CD14-positive monocyte (primary cell): Measurements from ENCODE around the gene CDH4. TPM values are rescaled to one million over a fixed set of nuclear protein-coding genes. Genes with fewer than 3 reads are reported as not detected.

Experiments used
- DNase-seq, 3 donors: peaks; one replicate each; pipeline ENCODE4 v3.0.0-alpha.2; 2011 to 2022
- H2AFZ ChIP-seq: 2 replicates; pipeline ENCODE4 v1.6.0; 2012; ENCODE audit warnings: mild to moderate bottlenecking, low read depth, low read length, inconsistent platforms; ENCODE audit not compliant: insufficient read depth, poor library complexity, severe bottlenecking
- H3K27ac ChIP-seq, 2 donors: 1 replicate in 1 of 2; 2 replicates in 1 of 2; pipeline ENCODE4 v1.5.1; 2012 to 2013; ENCODE audit warnings: low read length in 2 of 2, control low read depth in 1 of 2, inconsistent platforms in 1 of 2, low read depth in 1 of 2, mild to moderate bottlenecking in 1 of 2
- H3K27me3 ChIP-seq, 2 donors: one replicate each; pipeline versions ENCODE4 v1.6.0 to v1.6.1; 2011 to 2013; ENCODE audit warnings: low read length in 2 of 2; ENCODE audit not compliant: control insufficient read depth in 2 of 2, insufficient read depth in 2 of 2
- H3K36me3 ChIP-seq, 2 donors: replicated peaks in 1 of 2; 1 replicate in 1 of 2; 2 replicates in 1 of 2; pipeline versions ENCODE4 v1.5.1 to v1.6.1; 2012 to 2013; ENCODE audit warnings: low read length in 2 of 2, control low read depth in 1 of 2, inconsistent platforms in 1 of 2, mild to moderate bottlenecking in 1 of 2; ENCODE audit not compliant: insufficient read depth in 2 of 2, control insufficient read depth in 1 of 2
- H3K4me1 ChIP-seq, 2 donors: 1 replicate in 1 of 2; 2 replicates in 1 of 2; pipeline versions ENCODE4 v1.5.1 to v1.6.1; 2012 to 2013; ENCODE audit warnings: low read length in 2 of 2, control low read depth in 1 of 2, inconsistent platforms in 1 of 2, mild to moderate bottlenecking in 1 of 2, moderate library complexity in 1 of 2; ENCODE audit not compliant: insufficient read depth in 2 of 2, control insufficient read depth in 1 of 2
- H3K4me2 ChIP-seq: replicated peaks from 2 replicates; pipeline ENCODE3; 2012; ENCODE audit warnings: low read length, moderate library complexity, mild to moderate bottlenecking; ENCODE audit not compliant: poor library complexity, severe bottlenecking; ENCODE audit errors: extremely low read depth
- H3K4me3 ChIP-seq, 3 experiments: fragments of 200-600 bp in 1 of 3; sonication (generic) in 1 of 3; replicated peaks in 1 of 3; 1 replicate in 2 of 3; 2 replicates in 1 of 3; pipeline ENCODE4 v1.5.1; 2011 to 2013; ENCODE audit warnings: low read length in 3 of 3, mild to moderate bottlenecking in 3 of 3, control low read depth in 2 of 3, low read depth in 2 of 3, inconsistent platforms in 1 of 3, moderate library complexity in 1 of 3
- H3K79me2 ChIP-seq: 2 replicates; pipeline ENCODE4 v1.6.0; 2012; ENCODE audit warnings: mild to moderate bottlenecking, control low read depth, inconsistent platforms, low read length, moderate library complexity; ENCODE audit not compliant: insufficient read depth
- H3K9ac ChIP-seq: 2 replicates; pipeline ENCODE4 v1.6.0; 2017; ENCODE audit warnings: low read length, mild to moderate bottlenecking; ENCODE audit not compliant: insufficient read depth, poor library complexity, severe bottlenecking
- H3K9me3 ChIP-seq, 2 donors: replicated peaks in 1 of 2; 1 replicate in 1 of 2; 2 replicates in 1 of 2; pipeline versions ENCODE4 v1.5.1 to v1.6.1; 2012 to 2013; ENCODE audit warnings: low read length in 2 of 2, control low read depth in 1 of 2; ENCODE audit not compliant: control insufficient read depth in 1 of 2, insufficient read depth in 1 of 2
- H4K20me1 ChIP-seq: 2 replicates; pipeline ENCODE4 v1.6.0; 2012; ENCODE audit warnings: mild to moderate bottlenecking, low read length, control low read depth, moderate library complexity; ENCODE audit not compliant: insufficient read depth
- H3K27ac Mint-ChIP-seq, 7 donors: one replicate each; pipeline ENCODE4 v1.8.0; 2020; ENCODE audit warnings: mild to moderate bottlenecking in 7 of 7, mixed read lengths in 7 of 7, moderate library complexity in 6 of 7, inconsistent platforms in 2 of 7
- H3K27me3 Mint-ChIP-seq, 3 donors: one replicate each; pipeline ENCODE4 v1.8.0; 2021 to 2022; ENCODE audit warnings: low read depth in 3 of 3, mild to moderate bottlenecking in 3 of 3, mixed read lengths in 3 of 3, moderate library complexity in 3 of 3, inconsistent platforms in 1 of 3
- H3K36me3 Mint-ChIP-seq, 2 donors: one replicate each; pipeline ENCODE4 v1.8.0; 2020; ENCODE audit warnings: mixed read lengths in 2 of 2, inconsistent platforms in 1 of 2, mild to moderate bottlenecking in 1 of 2
- H3K4me1 Mint-ChIP-seq: one replicate; pipeline ENCODE4 v1.8.0; 2020; ENCODE audit warnings: mild to moderate bottlenecking, mixed read lengths
- H3K4me3 Mint-ChIP-seq, 2 donors: one replicate each; pipeline ENCODE4 v1.8.0; 2020; ENCODE audit warnings: mild to moderate bottlenecking in 2 of 2, mixed read lengths in 2 of 2, moderate library complexity in 1 of 2
- H3K9me3 Mint-ChIP-seq, 7 donors: one replicate each; pipeline ENCODE4 v1.8.0; 2020 to 2022; ENCODE audit warnings: mixed read lengths in 7 of 7, mild to moderate bottlenecking in 6 of 7, moderate library complexity in 6 of 7, inconsistent platforms in 2 of 7
- WGBS: methylation state at CpG from one replicate; pipeline ENCODE4 v1.1.5; 2013; ENCODE audit warnings: missing lambda C conversion rate; ENCODE audit not compliant: insufficient coverage; 5-methylcytosine and 5-hydroxymethylcytosine counted together
- intact Hi-C, 2 donors: fragments of 100-400 bp; cut with micrococcal nuclease; formaldehyde crosslinking; loops; one replicate each; pipeline versions ENCODE4 v1.15.0 to v1.15.1; 2023
- polyA plus RNA-seq, 3 donors: library from polyadenylated mRNA; depleted of rRNA in 1 of 3; unstranded in 2 of 3; stranded (reverse) in 1 of 3; fragments of 300-500 nt in 2 of 3; fragments of >200 nt in 1 of 3; fragmentation: Illumina TruSeq in 2 of 3; gene quantifications; 1 replicate in 2 of 3; 2 replicates in 1 of 3; pipeline ENCODE4 v1.2.3, GENCODE V29; 2012 to 2021
- TF ChIP-seq, protein P1 (sequence below): fragments of 200-600 bp; IDR thresholded peaks from one replicate; pipeline ENCODE4 v1.8.0; 2022; ENCODE audit warnings: antibody characterized with exemption, mild to moderate bottlenecking

CDH4 gene
- polyA plus RNA-seq, 3 donors: not detected

DNA sequence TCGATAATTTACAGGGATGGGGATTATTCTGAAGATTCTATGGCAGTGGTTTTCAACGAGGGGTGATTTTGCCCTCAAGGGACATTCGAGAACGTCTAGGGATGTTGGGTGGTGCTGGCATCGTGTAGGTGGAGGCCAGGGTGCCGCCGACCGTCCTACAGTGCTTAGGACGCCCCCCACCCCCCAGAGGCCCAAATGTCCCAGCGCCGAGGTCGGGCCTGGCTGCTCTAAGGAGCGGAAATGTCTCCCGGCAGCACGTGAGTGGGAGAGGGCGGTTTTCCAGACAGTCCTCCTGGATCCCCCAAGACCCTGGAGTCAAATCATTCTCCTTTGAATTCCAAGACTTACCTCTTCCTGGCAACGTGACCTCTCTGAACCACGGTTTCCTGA is 101.9 kb downstream of the CDH4 start:
- no peaks in the 10 kb centered on the region for H3K27me3 ChIP-seq
- no peak overlapping the region for H3K4me2 ChIP-seq
- WGBS: 89% methylated on average over 16 of the region's 18 CpGs
- H3K4me1 ChIP-seq: no peaks in the 10 kb centered on the region
- Mint-ChIP-seq H3K9me3 (peaks cover 0 to 48% (median 26%) of the 10 kb centered on the region in 7 donors), H3K27ac (no peak overlapping the region), H3K36me3 (no peaks in the 10 kb centered on the region), H3K4me1 (peaks cover 17% of the 10 kb centered on the region), H3K27me3 (peaks cover 2 to 6% (median 5%) of the 10 kb centered on the region in 3 donors), H3K4me3 (no peak overlapping the region)
- no peaks in the 10 kb centered on the region for H3K36me3 ChIP-seq
- no peak overlapping the region for H3K9ac ChIP-seq
- no peaks in the 10 kb centered on the region for H4K20me1 ChIP-seq
- TF ChIP-seq, protein P1, sequence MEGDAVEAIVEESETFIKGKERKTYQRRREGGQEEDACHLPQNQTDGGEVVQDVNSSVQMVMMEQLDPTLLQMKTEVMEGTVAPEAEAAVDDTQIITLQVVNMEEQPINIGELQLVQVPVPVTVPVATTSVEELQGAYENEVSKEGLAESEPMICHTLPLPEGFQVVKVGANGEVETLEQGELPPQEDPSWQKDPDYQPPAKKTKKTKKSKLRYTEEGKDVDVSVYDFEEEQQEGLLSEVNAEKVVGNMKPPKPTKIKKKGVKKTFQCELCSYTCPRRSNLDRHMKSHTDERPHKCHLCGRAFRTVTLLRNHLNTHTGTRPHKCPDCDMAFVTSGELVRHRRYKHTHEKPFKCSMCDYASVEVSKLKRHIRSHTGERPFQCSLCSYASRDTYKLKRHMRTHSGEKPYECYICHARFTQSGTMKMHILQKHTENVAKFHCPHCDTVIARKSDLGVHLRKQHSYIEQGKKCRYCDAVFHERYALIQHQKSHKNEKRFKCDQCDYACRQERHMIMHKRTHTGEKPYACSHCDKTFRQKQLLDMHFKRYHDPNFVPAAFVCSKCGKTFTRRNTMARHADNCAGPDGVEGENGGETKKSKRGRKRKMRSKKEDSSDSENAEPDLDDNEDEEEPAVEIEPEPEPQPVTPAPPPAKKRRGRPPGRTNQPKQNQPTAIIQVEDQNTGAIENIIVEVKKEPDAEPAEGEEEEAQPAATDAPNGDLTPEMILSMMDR: no peak
- no peak overlapping the region for H2AFZ ChIP-seq
- no peak for DNase-seq
- no peaks in the 10 kb centered on the region for H3K79me2 ChIP-seq
- intact Hi-C loops: no loop called here
- H3K9me3 ChIP-seq: peaks cover 0 to 76% of the 10 kb centered on the region in 2 donors
- H3K27ac ChIP-seq: no peak overlapping the region
- no peak overlapping the region for H3K4me3 ChIP-seq

DNA sequence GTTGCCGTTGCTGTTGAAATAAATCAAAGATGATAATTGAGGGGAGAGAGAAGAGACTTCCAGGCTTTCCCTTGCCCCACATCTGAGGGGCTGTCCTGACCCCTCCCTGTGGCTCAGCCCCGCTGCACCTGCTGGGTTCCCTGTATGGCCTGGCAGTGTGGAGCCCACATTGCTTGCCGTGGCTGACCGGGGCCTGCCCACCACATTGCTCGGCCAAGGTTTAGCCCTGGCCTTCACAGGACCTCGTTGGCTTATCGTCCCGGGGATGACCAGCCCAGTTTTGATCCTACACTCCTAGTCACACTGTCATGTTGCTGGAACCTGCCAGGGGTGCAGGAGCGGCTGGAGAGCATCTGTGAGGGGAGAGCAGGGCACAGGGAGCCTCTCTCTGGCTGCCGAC is 102.4 kb downstream of the CDH4 start:
- peaks cover 0 to 50% (median 27%) of the 10 kb centered on the region in 7 donors for H3K9me3 Mint-ChIP-seq
- DNase-seq: no peak

More for the DNA sequence above, 102.4 kb downstream of the CDH4 start:
- no peaks in the 10 kb centered on the region for H4K20me1 ChIP-seq
- H3K4me2 ChIP-seq: no peak overlapping the region
- TF ChIP-seq, protein P1: no peak
- H3K79me2 ChIP-seq: no peaks in the 10 kb centered on the region
- H3K27me3 ChIP-seq: no peaks in the 10 kb centered on the region
- Mint-ChIP-seq H3K4me3 (no peak overlapping the region), H3K27me3 (peaks cover 2 to 6% (median 5%) of the 10 kb centered on the region in 3 donors), H3K36me3 (no peaks in the 10 kb centered on the region), H3K4me1 (peaks cover 17% of the 10 kb centered on the region), H3K27ac (no peak overlapping the region)
- H3K27ac ChIP-seq: no peak overlapping the region
- WGBS: 89% methylated on average over 10 of the region's 10 CpGs
- H3K4me3 ChIP-seq: no peak overlapping the region
- H3K9ac ChIP-seq: no peak overlapping the region
- intact Hi-C loops: no loop called here
- no peak overlapping the region for H2AFZ ChIP-seq
- H3K4me1 ChIP-seq: no peaks in the 10 kb centered on the region
- H3K9me3 ChIP-seq: peaks cover 0 to 76% of the 10 kb centered on the region in 2 donors
- no peaks in the 10 kb centered on the region for H3K36me3 ChIP-seq
